Fibroblast of villous mesenchyme (primary cell): ENCODE results near the gene TMEM171. TPM values are rescaled to one million over a fixed set of nuclear protein-coding genes. Genes with fewer than 3 reads are reported as not detected.

Source experiments
- total RNA-seq: library from RNA; depleted of rRNA; stranded (reverse); fragments of >200 nt; gene quantifications from 2 replicates; pipeline ENCODE4 v1.2.3, GENCODE V29; 2012

The TMEM171 gene
- total RNA-seq, 1 donor: 13.4 TPM

Other genes with a start within 250 kb of the TMEM171 start
- gene FCHO2, start 164.5 kb upstream of the TMEM171 start, total RNA-seq: 11.9 and 16.8 TPM in 2 replicates
- gene TMEM174, start 52.6 kb downstream of the TMEM171 start, total RNA-seq: not detected in 2 replicates